Bronchial epithelial cell (primary cell): ENCODE results near the gene C6orf15. TPM values are rescaled to one million over a fixed set of nuclear protein-coding genes. Genes with fewer than 3 reads are reported as not detected.

ENCODE experiments used
- DNase-seq: peaks from one replicate; pipeline ENCODE4 v3.0.0-alpha.2; 2010; ENCODE audit warnings: low read depth
- FAIRE-seq: peaks from 2 replicates; lab custom pipeline; 2011; peaks lifted over from hg19 to GRCh38; lab: Jason Lieb, UNC
- H3K27me3 ChIP-seq: 2 replicates; pipeline ENCODE4 v1.5.1; 2011; ENCODE audit warnings: low read length; ENCODE audit not compliant: control insufficient read depth, insufficient read depth
- H3K36me3 ChIP-seq: 2 replicates; pipeline ENCODE4 v1.5.1; 2011; ENCODE audit warnings: low read length; ENCODE audit not compliant: control insufficient read depth, insufficient read depth
- H3K4me3 ChIP-seq: 2 replicates; pipeline ENCODE4 v1.5.1; 2011; ENCODE audit warnings: mild to moderate bottlenecking, low read depth, low read length, control low read depth
- total RNA-seq: library from RNA; depleted of rRNA; stranded (reverse); fragments of >200 nt; gene quantifications from 2 replicates; pipeline ENCODE4 v1.2.1, GENCODE V29; 2014
- TF ChIP-seq, protein P1 (sequence below): IDR thresholded peaks from 2 replicates; pipeline ENCODE4 v1.5.1; 2011; ENCODE audit warnings: mild to moderate bottlenecking, moderate library complexity, low read length, control low read depth, inconsistent platforms; ENCODE audit not compliant: insufficient read depth, severe bottlenecking

C6orf15 gene
- total RNA-seq, 1 donor from 2014 or later: not detected

DNA sequence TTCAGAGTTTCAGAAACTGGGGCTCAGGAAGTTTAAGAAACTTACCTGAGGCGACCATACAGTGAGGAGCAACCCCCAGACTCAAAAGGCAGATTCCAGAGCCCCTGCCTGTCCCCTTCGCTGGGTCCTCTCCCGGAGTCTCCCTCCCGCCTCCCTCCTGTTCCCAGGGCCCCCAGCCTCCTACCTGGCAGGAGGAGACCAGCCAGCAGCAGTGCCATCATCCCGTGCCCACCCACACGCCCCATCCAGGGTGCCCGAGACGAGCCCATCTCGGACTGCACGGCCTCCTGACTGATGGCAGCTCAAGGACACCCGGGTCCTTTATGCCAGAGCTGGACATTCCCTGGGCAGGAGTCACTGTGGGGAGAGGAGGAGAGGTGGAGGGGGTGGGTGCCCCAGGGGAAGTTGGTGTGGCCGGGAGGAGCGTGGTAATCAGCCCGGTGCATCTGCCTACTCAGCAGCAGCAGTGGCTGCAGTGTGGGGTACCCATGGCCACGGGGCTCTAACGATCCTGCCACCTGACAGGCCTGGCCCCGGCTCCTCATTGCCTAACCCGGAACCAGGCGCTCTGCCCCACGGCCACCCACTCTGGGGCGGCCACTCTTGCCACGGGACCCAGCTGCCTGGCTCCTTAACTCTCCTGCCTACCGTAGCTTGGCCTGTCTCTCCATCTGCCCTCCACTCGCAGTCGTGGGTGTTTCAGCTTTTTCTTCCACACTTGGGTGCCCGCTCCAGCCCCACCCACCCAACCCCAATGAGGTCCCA lies 8.0 kb upstream of the C6orf15 start, which contains the start of gene CDSN:
CDSN (minus strand) TSS at position 296 of the 765 bp plus-strand sequence; CDS start at position 269, 27 bp downstream.
- no peak for DNase-seq
- TF ChIP-seq, protein P1, sequence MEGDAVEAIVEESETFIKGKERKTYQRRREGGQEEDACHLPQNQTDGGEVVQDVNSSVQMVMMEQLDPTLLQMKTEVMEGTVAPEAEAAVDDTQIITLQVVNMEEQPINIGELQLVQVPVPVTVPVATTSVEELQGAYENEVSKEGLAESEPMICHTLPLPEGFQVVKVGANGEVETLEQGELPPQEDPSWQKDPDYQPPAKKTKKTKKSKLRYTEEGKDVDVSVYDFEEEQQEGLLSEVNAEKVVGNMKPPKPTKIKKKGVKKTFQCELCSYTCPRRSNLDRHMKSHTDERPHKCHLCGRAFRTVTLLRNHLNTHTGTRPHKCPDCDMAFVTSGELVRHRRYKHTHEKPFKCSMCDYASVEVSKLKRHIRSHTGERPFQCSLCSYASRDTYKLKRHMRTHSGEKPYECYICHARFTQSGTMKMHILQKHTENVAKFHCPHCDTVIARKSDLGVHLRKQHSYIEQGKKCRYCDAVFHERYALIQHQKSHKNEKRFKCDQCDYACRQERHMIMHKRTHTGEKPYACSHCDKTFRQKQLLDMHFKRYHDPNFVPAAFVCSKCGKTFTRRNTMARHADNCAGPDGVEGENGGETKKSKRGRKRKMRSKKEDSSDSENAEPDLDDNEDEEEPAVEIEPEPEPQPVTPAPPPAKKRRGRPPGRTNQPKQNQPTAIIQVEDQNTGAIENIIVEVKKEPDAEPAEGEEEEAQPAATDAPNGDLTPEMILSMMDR: no peak
- no peak within 1 kb of the TSS for H3K4me3 ChIP-seq
- no peak for FAIRE-seq
- peaks cover 1% of the 10 kb centered on the region for H3K36me3 ChIP-seq
- H3K27me3 ChIP-seq: no peaks in the 10 kb centered on the region

DNA sequence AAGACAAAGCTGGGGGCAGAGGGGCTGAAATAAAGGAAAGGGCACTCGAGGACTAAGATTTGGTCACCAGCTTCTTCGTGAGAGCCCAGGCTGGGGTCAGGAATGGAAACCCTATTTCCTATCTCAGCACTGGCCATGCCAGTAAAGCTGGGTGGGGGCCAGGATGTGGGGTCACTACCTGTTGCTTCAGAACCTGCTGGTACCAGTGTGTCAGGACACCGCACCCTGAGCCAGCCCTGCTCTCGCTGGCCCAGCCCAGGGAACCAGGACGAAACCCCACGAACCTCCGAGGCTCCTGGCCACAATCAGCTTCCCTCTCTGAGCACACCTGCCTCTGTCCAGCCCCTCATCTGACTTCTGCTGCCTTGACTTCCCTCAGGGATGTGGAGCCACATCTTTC lies 5.8 kb upstream of the C6orf15 start:
- TF ChIP-seq, protein P1: no peak
- Histone ChIP-seq H3K36me3 (peaks cover 1% of the 10 kb centered on the region), H3K27me3 (no peaks in the 10 kb centered on the region), H3K4me3 (no peak overlapping the region)
- FAIRE-seq (peak; percentile 52), DNase-seq (no peak)

DNA sequence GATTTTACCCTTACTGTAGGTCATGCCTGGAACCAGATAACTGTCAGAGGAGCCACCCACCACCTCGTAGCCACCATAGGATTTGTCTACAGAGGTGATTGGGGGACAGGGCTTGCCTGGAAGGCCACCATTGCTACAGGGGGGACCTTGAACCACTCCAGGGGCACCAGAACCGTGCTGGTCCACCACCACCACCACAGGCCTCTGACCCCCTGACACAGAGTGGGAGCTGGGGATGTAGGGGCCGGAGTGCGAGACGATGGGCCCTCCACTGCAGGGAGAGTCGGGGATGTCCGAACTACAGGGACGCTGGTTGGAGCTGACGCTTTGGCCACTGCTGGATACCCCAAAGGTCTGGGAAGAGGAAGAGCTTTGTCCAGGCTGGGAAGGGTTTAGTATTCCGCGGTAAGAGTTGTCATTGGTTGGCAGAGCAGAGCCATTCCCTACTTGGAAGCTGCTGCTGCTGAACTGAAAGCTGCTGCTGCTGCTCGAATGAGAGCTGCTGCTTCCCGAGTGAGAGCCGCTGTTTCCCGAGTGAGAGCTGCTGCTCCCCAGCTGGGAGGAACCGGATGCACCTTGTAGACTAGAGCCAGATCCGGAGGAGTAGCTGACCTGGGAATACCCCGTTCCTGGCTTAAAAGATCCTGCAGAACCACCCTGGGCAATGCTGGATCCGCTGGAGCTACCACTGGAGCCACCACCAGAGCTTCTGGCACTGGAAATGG lies 4.4 kb upstream of the C6orf15 start:
- DNase-seq (no peak), FAIRE-seq (no peak)
- Histone ChIP-seq H3K4me3 (no peak overlapping the region), H3K36me3 (peaks cover 1% of the 10 kb centered on the region), H3K27me3 (no peaks in the 10 kb centered on the region)
- TF ChIP-seq, protein P1: no peak

DNA sequence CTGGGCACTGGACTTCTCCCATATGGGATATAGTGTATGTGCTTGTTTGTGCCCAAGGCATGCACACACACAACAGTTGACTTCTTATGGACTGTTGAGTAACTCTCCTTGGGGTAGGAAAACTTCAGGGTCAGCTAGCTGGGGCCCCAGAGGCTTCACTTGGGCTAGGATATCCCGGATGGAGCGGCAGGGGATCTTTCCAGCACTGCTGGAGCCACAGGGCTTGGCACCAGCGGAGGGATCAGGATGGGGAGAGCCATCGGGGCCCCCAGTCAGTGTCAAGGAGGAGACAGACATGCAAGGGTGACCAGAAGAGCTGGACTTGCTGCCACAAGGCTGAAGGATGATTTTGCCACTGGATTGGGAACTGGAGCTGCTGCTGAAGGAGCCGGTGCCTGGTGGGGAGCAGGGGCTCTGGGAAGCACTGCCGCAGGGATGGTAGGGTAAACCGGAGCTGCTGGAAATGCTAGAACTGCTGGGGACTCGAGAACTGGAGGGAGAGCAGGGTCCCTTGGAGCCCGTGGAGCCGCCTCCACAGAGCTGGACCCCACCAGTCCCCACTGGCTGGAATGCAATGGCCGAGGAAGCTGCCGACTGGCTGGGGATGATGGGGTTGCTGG lies 3.7 kb upstream of the C6orf15 start:
- no peak for DNase-seq
- peaks cover 1% of the 10 kb centered on the region for H3K36me3 ChIP-seq
- no peak overlapping the region for H3K4me3 ChIP-seq
- TF ChIP-seq, protein P1: no peak
- no peak for FAIRE-seq
- no peaks in the 10 kb centered on the region for H3K27me3 ChIP-seq

DNA sequence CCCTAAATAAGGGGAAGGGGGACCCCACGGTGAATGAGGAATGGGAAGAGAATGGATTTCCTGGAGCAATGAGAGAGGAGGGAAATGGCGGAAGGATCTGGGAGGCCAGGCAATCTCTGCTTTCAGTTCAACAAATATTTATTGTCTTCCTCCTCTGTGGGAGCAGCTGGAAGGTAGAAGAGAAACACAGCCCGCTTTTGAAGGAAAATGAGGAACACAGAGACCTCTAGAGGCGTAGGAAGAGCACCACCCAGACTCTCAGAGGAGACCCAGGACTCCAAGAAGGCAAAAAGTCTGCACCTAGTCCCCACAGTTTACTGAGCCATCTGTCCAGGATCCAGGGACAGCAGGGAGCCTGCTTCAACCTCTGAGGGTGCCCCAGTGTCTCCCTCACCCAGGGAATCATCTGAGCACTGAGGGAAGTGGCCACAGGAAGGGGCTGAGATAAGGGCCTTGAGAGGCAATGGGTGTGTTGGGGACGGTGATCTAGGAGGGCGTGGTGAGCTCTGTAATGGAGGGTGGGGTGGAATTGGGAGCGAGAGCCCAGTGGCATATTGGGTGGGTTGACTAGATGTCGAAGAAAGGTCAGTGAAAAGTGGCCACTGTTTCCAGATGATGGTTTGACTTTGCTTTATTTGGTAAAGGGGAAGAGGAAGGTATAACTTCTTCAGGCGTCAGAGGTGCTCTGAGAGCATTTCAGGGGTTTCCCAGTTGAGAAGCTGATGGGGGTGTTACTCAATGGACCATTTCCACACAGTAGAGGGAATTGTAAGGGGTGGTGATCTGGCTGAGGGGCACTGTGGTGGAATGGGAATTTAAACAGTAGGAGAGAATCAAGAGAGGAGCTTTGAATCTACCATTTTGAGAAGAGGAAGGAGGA lies 2.8 kb upstream of the C6orf15 start:
- peaks cover 1% of the 10 kb centered on the region for H3K36me3 ChIP-seq
- FAIRE-seq (no peak), DNase-seq (peak; percentile 62)
- H3K27me3 ChIP-seq: peaks cover 2% of the 10 kb centered on the region
- TF ChIP-seq, protein P1: peak; percentile 49
- peak overlapping the region; percentile 51 for H3K4me3 ChIP-seq
